Brain microvascular endothelial cell (primary cell): Measurements from ENCODE around the gene FER1L5.

Experiments used
- DNase-seq: peaks from one replicate; pipeline ENCODE4 v3.0.0-alpha.2; 2020
- H3K27ac ChIP-seq: fragments of 250-450 bp; sonication (Bioruptor Pico); 2 replicates; pipeline ENCODE4 v1.5.1; 2020; ENCODE audit warnings: mild to moderate bottlenecking, moderate library complexity
- H3K27me3 ChIP-seq: fragments of 250-450 bp; sonication (Bioruptor Pico); replicated peaks from 2 replicates; pipeline ENCODE4 v1.5.1; 2020; ENCODE audit warnings: mild to moderate bottlenecking
- H3K36me3 ChIP-seq: fragments of 250-450 bp; sonication (Bioruptor Pico); replicated peaks from 2 replicates; pipeline ENCODE4 v1.5.1; 2020; ENCODE audit warnings: mild to moderate bottlenecking
- H3K4me3 ChIP-seq: 2 replicates; pipeline ENCODE4 v1.5.1; 2011; ENCODE audit warnings: low read depth, mild to moderate bottlenecking, control low read depth, low read length, moderate library complexity
- CTCF ChIP-seq: IDR thresholded peaks from 2 replicates; pipeline ENCODE4 v1.5.1; 2011; ENCODE audit warnings: low read depth, mild to moderate bottlenecking, moderate library complexity, low read length, control low read depth, inconsistent platforms; ENCODE audit errors: missing control alignments
- in situ Hi-C: cut with HindIII; loops from 2 replicates; pipeline ENCODE4 v1.10.0; 2017; ENCODE audit warnings: low sequenced_read_pairs, low pct_ligation_motif_present

The FER1L5 gene

DNA sequence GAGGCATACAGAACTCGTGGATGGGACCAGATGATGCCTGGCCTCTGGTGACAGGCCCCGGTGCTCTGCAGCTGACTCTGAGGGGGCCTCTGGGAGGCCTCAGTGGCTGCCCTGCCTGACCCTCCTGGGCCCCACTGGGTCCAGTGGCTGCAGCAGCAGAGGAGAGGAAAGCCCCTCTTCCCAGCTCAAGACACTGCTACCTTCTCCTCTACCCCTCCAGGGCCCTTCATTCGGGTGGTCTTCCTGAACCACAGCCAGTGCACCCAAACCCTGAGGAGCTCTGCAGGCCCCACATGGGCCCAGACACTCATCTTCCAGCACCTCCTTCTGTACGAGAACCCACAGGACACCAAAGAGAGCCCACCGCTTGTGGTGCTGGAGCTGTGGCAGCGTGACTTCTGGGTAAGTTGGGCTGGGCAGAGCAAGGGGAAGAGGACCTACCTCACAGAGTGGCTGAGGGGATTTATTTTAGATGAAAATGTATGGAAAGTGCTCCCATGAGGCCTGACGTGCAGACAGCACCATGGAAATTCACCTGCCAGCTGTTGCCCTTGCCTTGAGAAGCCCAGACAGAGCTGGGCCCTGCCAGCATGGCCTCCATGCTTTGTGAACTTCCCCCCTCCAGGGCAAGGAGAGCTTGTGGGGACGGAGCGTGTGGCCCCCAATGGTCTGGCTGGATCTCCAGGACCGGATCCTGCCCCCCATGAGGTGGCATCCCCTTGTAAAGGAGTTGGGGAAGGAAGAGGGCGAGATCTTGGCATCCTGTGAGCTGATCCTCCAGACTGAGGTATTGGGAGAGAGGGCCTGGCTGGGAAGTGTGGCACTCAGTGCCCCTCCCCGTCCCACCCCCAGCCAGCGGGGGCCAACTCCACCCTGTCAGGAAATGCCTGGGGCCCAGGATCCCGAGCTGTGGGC lies 51.0 kb downstream of the FER1L5 start:
- Histone ChIP-seq H3K36me3 (no peaks in the 10 kb centered on the region), H3K27me3 (no peaks in the 10 kb centered on the region), H3K4me3 (no peak overlapping the region), H3K27ac (no peak overlapping the region)
- no peak for TF ChIP-seq CTCF
- in situ Hi-C loops, result no loop called here
- no peak for DNase-seq

DNA sequence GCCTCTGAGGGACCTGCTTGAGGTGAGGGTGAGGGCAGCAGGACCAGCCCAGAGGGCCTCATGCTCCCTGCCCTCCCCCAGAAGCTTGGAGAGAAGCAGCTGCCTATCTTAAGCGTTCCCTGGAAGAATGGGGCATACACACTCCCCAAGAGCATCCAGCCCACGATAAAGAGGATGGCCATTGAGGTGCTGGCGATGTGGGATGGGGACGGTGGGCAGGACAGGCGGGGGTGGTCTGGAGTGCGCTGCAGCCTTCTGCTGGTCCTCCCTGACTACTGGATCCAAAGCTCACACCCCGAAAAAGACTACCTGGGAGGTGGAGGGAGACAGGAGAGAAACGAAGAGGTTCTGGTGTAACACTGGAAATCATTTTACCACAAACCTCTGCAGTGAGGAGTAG lies 51.7 kb downstream of the FER1L5 start:
- no peak for TF ChIP-seq CTCF
- Histone ChIP-seq H3K36me3 (no peaks in the 10 kb centered on the region), H3K27ac (no peak overlapping the region), H3K27me3 (no peaks in the 10 kb centered on the region), H3K4me3 (no peak overlapping the region)
- in situ Hi-C loops, result no loop called here
- DNase-seq, result no peak

DNA sequence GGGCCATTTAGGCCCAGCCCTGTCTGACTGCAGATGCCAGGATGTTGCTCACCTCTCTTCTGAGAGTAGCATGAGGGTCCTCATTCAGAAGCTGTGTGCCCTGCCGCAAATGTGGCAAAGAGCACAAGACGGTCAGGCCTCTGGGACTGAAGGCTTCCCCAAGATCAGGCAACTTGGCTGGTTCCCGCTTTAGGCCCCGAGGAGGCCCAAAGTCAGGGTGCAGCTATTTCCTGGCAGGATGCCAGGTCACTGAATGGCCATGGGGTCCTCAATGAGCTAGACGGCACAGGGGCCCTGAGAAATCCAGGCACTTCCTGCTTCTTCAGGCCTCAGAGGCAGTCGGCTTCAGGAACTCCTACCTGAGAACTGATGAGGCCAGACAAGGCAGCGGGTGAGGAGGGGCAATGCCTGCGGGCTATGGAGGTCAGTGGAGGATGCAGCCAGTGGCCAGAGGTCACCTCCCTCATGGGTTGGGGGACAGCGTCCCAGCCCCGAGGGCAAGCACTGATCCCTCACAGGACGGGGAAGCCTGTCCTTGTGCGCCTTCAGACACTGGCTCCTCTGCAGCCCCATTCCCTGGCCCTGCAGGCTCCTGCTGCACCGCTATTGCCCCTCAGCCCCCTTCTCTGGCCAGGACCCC lies 52.4 kb downstream of the FER1L5 start:
- DNase-seq, result no peak
- H3K4me3 ChIP-seq, result no peak overlapping the region
- in situ Hi-C loops, result no loop called here
- H3K36me3 ChIP-seq, result no peaks in the 10 kb centered on the region
- no peak for TF ChIP-seq CTCF
- no peaks in the 10 kb centered on the region for H3K27me3 ChIP-seq
- H3K27ac ChIP-seq, result no peak overlapping the region

GRCh38 chr2:96695602-96696001 lies 53.0 kb downstream of the FER1L5 start:
- in situ Hi-C loops, result no loop called here

DNA sequence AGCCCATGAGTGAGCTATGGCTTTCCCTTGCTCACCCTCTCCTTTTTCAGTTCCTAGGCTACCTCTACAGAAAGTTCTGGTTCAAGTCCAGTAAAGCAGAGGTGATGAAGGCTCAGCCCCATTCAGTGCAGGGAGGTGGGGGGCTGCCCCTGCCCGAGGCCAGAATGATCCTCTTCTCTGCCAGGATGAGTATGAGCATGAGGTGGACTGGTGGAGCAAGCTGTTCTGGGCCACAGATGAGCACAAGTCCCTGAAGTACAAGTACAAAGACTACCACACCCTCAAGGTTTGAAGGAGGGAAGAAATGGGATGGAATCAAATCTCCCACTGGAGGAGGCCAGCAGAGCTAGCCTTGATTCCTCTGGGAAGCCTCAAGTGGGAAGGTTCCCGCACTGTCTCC lies 54.9 kb downstream of the FER1L5 start:
- no peak overlapping the region for H3K27ac ChIP-seq
- TF ChIP-seq CTCF, result no peak
- H3K4me3 ChIP-seq, result no peak overlapping the region
- H3K27me3 ChIP-seq, result no peaks in the 10 kb centered on the region
- no peaks in the 10 kb centered on the region for H3K36me3 ChIP-seq
- in situ Hi-C loops, result no loop called here
- DNase-seq, result no peak

More at GRCh38 chr2:96695602-96696001, 53.0 kb downstream of the FER1L5 start:
- Histone ChIP-seq H3K27me3 (no peaks in the 10 kb centered on the region), H3K36me3 (no peaks in the 10 kb centered on the region), H3K27ac (no peak overlapping the region), H3K4me3 (no peak overlapping the region)
- TF ChIP-seq CTCF, result no peak
- no peak for DNase-seq
